D341Med (cell line): ENCODE measurements around the gene RAB25.
A peak's percentile ranks its signal among the peaks of the same experiment; 100 is the strongest.
"Not testable (repeated sequence)": the region's sequence is repeated elsewhere in the genome, so short reads cannot be mapped to it uniquely, and the experiment has no call there.

ENCODE experiments used
- DNase-seq: peaks from one replicate; pipeline ENCODE4 v3.0.0; 2012; ENCODE audit warnings: low spot score

The RAB25 gene

GRCh38 chr1:156102633-156103511 is 41.9 kb downstream of the RAB25 start:
- DNase-seq: no peak

GRCh38 chr1:156103521-156103947 is 42.6 kb downstream of the RAB25 start:
- no peak for DNase-seq

GRCh38 chr1:156104065-156104810 is 43.3 kb downstream of the RAB25 start:
- peak; percentile 76 for DNase-seq

- DNase-seq: no peak
Observed at GRCh38 chr1:156104861-156105832, 44.2 kb downstream of the RAB25 start.

- DNase-seq: no peak
Observed at GRCh38 chr1:156106624-156107488, 45.9 kb downstream of the RAB25 start.

GRCh38 chr1:156108057-156108456 is 47.1 kb downstream of the RAB25 start:
- DNase-seq: no peak

- no peak for DNase-seq
Observed at GRCh38 chr1:156108664-156109241, 47.8 kb downstream of the RAB25 start.

GRCh38 chr1:156110252-156110651 is 49.3 kb downstream of the RAB25 start:
- DNase-seq: no peak

- no peak for DNase-seq
Observed at GRCh38 chr1:156111355-156111962, 50.5 kb downstream of the RAB25 start.

GRCh38 chr1:156112276-156113137 is 51.5 kb downstream of the RAB25 start:
- no peak for DNase-seq

- DNase-seq: no peak
Observed at GRCh38 chr1:156113282-156113950, 52.5 kb downstream of the RAB25 start.

- DNase-seq: no peak
Observed at GRCh38 chr1:156114101-156114918, 53.4 kb downstream of the RAB25 start, which contains the start of gene LMNA. Gene LMNA, plus strand, starts transcription at chr1:156114711. Its CDS starts 208 bp downstream, at chr1:156114919.

- no peak for DNase-seq
Observed at GRCh38 chr1:156114919-156115513, 54.1 kb downstream of the RAB25 start.

GRCh38 chr1:156115514-156116374 is 54.8 kb downstream of the RAB25 start:
- no peak for DNase-seq

- DNase-seq: not testable (repeated sequence)
Observed at GRCh38 chr1:156116731-156117130, 55.8 kb downstream of the RAB25 start.
